Transverse colon (tissue), 3 donors: ENCODE measurements around the gene ZDHHC11.
"Not testable (repeated sequence)": the region's sequence is repeated elsewhere in the genome, so short reads cannot be mapped to it uniquely, and the experiment has no call there.

Source experiments
- CTCF ChIP-seq, 5 experiments: fragments of 200-600 bp in 3 of 5; fragments of 450-650 bp in 2 of 5; sonication (generic) in 3 of 5; IDR thresholded peaks; 1 replicate in 2 of 5; 2 replicates in 3 of 5; pipeline ENCODE4 v1.5.1; 2016 to 2017; ENCODE audit warnings: antibody characterized with exemption in 5 of 5, inconsistent platforms in 3 of 5, mild to moderate bottlenecking in 2 of 5, moderate library complexity in 1 of 5
- POLR2A ChIP-seq: fragments of 450-650 bp; IDR thresholded peaks from one replicate; pipeline ENCODE4 v1.6.1; 2016; ENCODE audit warnings: antibody characterized with exemption, mild to moderate bottlenecking, moderate library complexity

DNA sequence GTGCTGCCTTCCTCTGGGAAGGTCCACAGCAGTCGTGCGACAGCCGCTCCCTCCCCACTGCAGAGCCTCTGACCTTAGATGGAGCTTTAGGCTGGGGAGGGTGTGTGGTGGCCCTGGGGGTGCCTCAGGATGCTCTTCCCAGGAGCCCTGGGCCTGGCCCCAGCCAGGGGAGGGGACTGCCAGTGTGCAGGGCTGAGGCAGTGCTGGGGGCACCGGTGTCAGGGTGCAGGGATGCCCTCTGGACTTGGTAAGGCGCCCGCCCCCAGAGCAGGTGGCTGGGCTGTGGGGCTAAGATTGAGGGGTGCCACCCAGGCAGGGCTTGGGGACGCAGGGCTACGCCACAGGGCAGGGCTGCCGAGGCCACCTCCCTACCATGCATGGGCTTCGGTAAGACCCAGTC lies 80.2 kb downstream of the ZDHHC11 start:
- TF ChIP-seq POLR2A; CTCF (IDR thresholded peaks at IDR 0.05): not testable (repeated sequence)
